ENCODE data around the gene MBNL2. TPM values are rescaled to one million over a fixed set of nuclear protein-coding genes. Genes with fewer than 3 reads are reported as not detected.
A peak's percentile ranks its signal among the peaks of the same experiment; 100 is the strongest.

The MBNL2 gene
- total RNA-seq, 2 experiments from 2014 or later = 23.4 to 24.6 TPM

DNA sequence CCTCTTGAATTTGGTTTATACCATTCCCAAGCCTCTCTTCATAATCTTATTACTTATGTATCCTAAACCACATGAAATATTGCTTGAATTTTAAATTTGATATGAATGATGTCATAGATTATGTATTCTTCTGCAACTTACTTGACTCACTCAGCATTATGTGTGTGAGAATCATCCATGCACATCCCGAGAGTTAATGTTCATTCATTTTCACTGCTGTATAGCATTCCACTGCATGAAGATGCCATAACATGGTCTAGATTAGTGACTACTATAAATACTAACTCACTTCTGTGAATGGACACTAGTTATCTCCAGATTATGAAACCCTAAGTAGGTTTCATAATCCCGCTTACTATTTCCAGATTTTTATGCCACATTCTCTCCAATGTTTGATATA lies 186.8 kb downstream of the MBNL2 start:
- no peaks in the 10 kb centered on the region for H3K9me3 Mint-ChIP-seq
- intact Hi-C loops (cut with micrococcal nuclease) = no loop called here
- no peak overlapping the region for H3K27ac Mint-ChIP-seq
- H3K4me3 Mint-ChIP-seq = no peak overlapping the region
- H3K36me3 Mint-ChIP-seq = peaks cover 2% of the 10 kb centered on the region
- H3K27me3 Mint-ChIP-seq = peaks cover 9% of the 10 kb centered on the region
- ChIA-PET CTCF (no interaction called here), POLR2A (no interaction called here)
- H3K4me1 Mint-ChIP-seq (ENCODE audit: low read depth) = no peaks in the 10 kb centered on the region
- DNase-seq = no peak

DNA sequence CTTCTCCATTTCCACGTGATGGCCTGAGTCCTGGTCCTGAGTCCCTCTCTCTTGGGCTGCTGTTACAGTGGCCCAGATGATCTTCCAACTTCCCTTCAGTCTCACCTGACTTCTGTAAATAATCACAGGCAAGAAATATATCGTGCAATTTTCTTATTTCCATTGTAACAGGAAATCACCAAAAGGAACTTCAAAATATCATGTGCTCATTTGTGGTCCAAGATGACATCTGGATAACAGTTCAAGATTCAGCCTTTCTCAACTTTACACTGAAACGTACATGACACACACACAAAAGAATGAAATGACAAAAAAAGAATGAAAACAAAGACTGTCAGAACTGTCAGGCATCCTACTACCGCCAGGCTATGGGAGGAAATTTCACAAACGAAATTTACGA lies 189.9 kb downstream of the MBNL2 start:
- H3K27ac Mint-ChIP-seq = no peak overlapping the region
- intact Hi-C loops (cut with micrococcal nuclease) = no loop called here
- H3K27me3 Mint-ChIP-seq = peaks cover 13% of the 10 kb centered on the region
- H3K4me1 Mint-ChIP-seq (ENCODE audit: low read depth) = no peaks in the 10 kb centered on the region
- H3K9me3 Mint-ChIP-seq = no peaks in the 10 kb centered on the region
- no peak for DNase-seq
- POLR2A ChIA-PET = no interaction called here
- H3K4me3 Mint-ChIP-seq = no peak overlapping the region
- H3K36me3 Mint-ChIP-seq = peaks cover 2% of the 10 kb centered on the region
- CTCF ChIA-PET = no interaction called here

DNA sequence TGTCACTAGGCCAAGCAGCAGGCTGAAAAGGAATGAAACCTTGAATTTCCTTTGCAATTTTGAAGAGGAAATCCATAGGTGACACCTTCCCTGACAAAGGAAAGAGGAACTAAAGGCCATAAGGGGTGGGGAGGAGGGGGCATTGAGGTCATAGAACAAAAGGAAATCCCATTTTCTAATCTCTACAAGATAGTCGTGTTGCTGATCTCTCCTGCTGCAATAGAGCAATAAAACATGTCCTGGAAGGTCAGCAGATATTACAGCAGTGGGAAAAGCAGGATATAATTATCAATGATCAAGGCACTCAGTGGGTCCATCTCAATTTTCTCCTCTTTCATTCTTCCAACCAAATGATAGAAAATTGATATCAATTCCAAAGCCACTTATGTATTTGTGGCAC lies 191.6 kb downstream of the MBNL2 start:
- ChIA-PET POLR2A (no interaction called here), CTCF (no interaction called here)
- Mint-ChIP-seq H3K27ac (no peak overlapping the region), H3K27me3 (peaks cover 12% of the 10 kb centered on the region), H3K36me3 (peaks cover 1% of the 10 kb centered on the region), H3K4me1 (ENCODE audit: low read depth) (no peaks in the 10 kb centered on the region), H3K4me3 (no peak overlapping the region), H3K9me3 (no peaks in the 10 kb centered on the region)
- intact Hi-C loops (cut with micrococcal nuclease) = no loop called here
- no peak for DNase-seq

DNA sequence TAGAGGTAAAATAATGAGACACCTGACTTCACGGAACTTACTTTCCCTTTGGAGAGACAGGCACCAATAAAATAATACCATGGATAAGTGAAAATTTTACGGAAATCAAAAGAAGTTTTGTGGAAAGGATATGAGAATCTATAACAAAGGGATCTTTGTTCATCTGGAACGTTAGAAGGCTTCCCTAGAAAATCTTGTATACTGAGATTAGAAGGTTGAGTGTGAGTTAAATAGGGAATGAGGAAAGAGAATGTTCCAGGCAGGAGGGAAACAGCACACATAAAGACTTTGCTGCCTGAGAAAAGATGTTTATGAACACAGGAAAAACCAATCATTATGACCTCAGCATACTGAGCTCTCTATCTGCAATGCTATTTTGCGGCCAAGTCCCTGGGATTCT lies 192.3 kb downstream of the MBNL2 start:
- Mint-ChIP-seq H3K36me3 (no peaks in the 10 kb centered on the region), H3K9me3 (no peaks in the 10 kb centered on the region), H3K4me1 (ENCODE audit: low read depth) (no peaks in the 10 kb centered on the region), H3K4me3 (no peak overlapping the region), H3K27me3 (peaks cover 8% of the 10 kb centered on the region), H3K27ac (no peak overlapping the region)
- POLR2A ChIA-PET = no interaction called here
- DNase-seq = no peak
- CTCF ChIA-PET = no interaction called here
- intact Hi-C loops (cut with micrococcal nuclease) = no loop called here

DNA sequence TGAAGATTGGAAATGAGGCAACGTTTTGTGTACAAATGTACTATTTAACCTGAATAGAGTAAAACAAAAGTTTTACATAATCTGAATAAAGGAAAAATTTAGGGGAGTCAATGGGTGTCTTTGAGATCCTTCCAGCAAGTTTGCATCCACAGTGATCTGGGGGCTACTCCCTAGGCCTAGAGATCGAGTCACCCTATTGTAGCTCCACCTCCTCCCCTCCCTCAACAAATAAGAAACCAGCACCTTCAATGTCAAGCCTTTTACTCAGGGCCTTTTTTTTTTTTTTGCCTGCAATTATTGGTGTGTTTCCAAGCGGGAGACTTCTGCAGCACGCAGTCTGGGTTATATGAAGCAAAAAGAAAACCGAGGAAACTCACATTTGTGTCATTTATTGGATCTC lies 195.6 kb downstream of the MBNL2 start:
- Mint-ChIP-seq H3K36me3 (no peaks in the 10 kb centered on the region), H3K4me1 (ENCODE audit: low read depth) (no peaks in the 10 kb centered on the region), H3K27ac (no peak overlapping the region), H3K27me3 (peaks cover 8% of the 10 kb centered on the region), H3K9me3 (no peaks in the 10 kb centered on the region), H3K4me3 (no peak overlapping the region)
- CTCF ChIA-PET = interaction anchor here (0.5 kb wide), 1 partner anchor 389 kb away, joined by 3 read pairs; no protein-coding TSS in a partner anchor
- DNase-seq = no peak
- POLR2A ChIA-PET = no interaction called here
- intact Hi-C loops (cut with micrococcal nuclease) = no loop called here

DNA sequence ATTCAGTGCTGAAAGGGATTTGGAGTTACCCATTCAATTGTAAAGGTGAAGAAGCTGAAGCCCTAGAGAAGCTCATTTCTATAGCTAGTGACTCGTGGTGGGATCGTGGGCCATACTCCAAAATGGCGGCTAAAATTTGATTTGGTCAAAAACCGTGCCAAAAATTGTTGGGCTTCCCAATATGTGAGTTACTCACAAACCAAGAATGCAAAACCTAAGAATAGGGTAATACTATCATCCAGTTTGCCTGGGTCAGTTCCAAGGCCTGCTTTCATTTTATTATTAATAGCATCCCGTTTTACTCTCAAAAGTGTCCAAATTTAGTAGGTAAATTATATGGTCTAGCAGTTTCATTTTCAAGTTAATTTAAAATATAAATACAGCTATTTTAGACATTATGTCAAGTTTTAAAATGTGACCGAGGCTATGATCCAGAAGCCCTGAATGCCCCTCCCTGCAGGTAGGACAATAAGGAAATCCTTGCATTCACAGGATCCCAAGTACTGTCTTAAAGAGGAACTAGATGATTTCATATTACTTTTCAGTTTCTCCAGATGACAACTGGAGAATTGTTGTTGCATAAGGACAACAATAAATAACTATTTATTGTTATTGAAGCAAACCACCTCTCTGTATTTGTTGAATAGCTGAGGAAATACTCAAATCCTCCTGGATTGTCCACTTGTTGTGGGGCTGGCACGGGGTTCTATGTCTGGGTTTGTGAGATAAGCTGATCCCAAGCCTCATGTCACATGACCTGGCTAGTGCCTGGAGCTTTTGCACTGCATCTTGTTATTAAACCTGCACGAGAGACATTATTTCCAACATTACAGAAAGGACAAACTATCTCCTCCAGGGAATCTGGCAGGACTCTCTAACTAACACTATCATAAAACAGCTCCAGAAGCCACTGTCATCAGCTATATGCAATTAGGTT lies 200.3 kb downstream of the MBNL2 start:
- POLR2A ChIA-PET = interaction anchor here (1.0 kb wide), 1 partner anchor 313 kb away, joined by 5 read pairs; no protein-coding TSS in a partner anchor
- Mint-ChIP-seq H3K27ac (no peak overlapping the region), H3K4me1 (ENCODE audit: low read depth) (no peaks in the 10 kb centered on the region), H3K9me3 (no peaks in the 10 kb centered on the region), H3K36me3 (no peaks in the 10 kb centered on the region), H3K4me3 (no peak overlapping the region), H3K27me3 (peaks cover 2% of the 10 kb centered on the region)
- DNase-seq = no peak
- intact Hi-C loops (cut with micrococcal nuclease) = no loop called here
- CTCF ChIA-PET = no interaction called here

DNA sequence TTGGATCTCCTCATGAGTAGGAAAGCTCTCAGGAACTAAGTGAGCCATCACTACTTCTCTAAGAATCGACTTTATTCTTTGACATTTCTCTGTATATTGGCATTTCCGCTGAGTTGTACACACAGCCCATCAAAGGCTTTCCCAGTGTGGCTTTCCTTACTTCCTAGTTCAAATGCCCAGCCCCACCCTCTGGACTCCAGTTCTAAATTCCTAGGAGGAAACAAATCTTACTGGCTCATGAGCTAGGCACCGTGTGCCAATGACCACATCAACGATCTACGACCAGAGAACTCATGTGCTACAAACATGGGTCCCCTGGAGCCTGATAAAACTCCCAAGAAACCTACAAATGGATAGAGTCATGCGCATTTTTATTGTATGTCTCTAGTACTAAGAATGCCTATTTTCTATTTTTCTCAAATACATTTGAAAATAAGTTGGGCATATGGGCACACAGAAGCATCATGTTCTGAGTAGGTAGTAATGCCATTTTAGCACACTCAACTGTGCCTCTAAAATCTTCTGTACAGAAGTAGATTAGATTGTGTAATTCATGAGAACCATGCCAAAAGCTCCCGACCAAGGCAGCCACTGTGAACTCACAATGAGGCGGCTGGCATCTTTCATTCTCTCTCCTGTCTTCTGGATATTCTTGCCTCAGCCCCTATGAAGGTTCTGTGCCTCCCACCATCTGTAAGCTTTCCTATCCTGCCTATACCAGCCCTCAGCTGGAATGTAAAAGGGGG lies 201.3 kb downstream of the MBNL2 start:
- no peaks in the 10 kb centered on the region for H3K36me3 Mint-ChIP-seq
- H3K27me3 Mint-ChIP-seq = peaks cover 2% of the 10 kb centered on the region
- H3K27ac Mint-ChIP-seq = no peak overlapping the region
- ChIA-PET CTCF (no interaction called here), POLR2A (interaction anchor here (1.0 kb wide), 1 partner anchor 314 kb away, joined by 5 read pairs; no protein-coding TSS in a partner anchor)
- no peak overlapping the region for H3K4me3 Mint-ChIP-seq
- no peak for DNase-seq
- intact Hi-C loops (cut with micrococcal nuclease) = no loop called here
- no peaks in the 10 kb centered on the region for H3K4me1 Mint-ChIP-seq (ENCODE audit: low read depth)
- H3K9me3 Mint-ChIP-seq = no peaks in the 10 kb centered on the region

DNA sequence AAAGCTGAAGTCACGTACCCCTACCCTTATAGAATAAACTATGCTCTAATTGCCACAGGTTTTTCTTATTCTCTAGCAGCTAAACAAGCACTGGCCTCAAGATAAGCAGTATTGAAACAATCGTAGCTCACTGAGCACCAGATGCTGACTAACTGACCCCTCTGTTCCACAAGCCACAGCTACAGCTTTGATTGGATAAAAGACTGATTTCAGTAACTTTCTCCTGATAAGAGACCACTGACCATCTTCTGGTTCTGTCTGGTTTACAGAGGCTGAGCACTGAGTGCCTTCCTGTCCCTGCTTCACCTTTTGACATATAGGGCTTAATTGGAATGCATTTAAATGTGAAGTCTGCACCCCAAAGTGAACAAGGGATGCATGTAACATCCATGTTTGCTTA lies 203.5 kb downstream of the MBNL2 start:
- CTCF ChIA-PET = no interaction called here
- Mint-ChIP-seq H3K4me1 (ENCODE audit: low read depth) (no peaks in the 10 kb centered on the region), H3K4me3 (no peak overlapping the region), H3K9me3 (no peaks in the 10 kb centered on the region), H3K27me3 (peaks cover 4% of the 10 kb centered on the region), H3K27ac (no peak overlapping the region), H3K36me3 (no peaks in the 10 kb centered on the region)
- intact Hi-C loops (cut with micrococcal nuclease) = no loop called here
- DNase-seq = no peak
- POLR2A ChIA-PET = no interaction called here

DNA sequence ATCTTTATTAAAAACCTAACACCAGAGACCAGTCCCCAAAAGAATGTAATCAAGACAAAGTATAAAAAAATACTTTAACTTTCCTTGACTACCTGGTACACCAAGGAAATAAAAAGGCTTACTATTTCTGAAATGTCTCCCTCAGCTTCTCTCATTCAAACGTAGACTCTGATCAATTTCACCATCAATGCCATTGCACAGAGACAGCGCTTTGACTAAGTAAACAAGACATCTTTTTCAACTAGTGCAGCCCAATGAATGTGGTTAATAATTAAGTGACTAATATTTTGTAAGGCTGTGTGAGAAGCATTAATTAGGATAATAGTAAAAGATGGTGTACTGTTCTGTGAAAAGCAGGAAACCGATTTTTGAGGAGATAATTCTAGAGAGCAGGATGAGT lies 204.6 kb downstream of the MBNL2 start:
- DNase-seq = no peak
- Mint-ChIP-seq H3K9me3 (no peaks in the 10 kb centered on the region), H3K27me3 (peaks cover 6% of the 10 kb centered on the region), H3K4me1 (ENCODE audit: low read depth) (no peaks in the 10 kb centered on the region), H3K27ac (no peak overlapping the region), H3K4me3 (no peak overlapping the region), H3K36me3 (no peaks in the 10 kb centered on the region)
- intact Hi-C loops (cut with micrococcal nuclease) = no loop called here
- ChIA-PET CTCF (no interaction called here), POLR2A (interaction anchor here (0.8 kb wide), 1 partner anchor 124 kb away, joined by 3 read pairs; no protein-coding TSS in a partner anchor)

DNA sequence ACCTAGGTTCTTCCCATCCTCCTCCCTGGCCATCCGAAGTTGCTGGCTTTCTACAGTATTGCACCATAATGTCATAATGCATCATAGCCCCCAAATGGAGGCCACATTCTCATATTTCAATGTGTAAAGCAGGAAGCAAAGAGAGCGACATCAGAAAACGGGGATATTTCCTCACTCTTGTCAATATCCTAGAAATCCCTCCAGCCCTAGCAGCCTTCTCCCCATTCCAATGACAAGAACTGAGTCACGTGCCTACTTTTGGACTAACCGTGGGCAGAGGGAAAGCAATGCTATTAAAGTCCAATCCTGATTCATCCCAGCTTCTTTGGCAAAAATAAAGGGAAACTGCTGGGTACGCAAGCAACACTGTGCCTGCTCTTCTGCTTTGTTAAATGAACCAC lies 207.5 kb downstream of the MBNL2 start:
- CTCF ChIA-PET = no interaction called here
- Mint-ChIP-seq H3K4me3 (no peak overlapping the region), H3K9me3 (no peaks in the 10 kb centered on the region), H3K27ac (no peak overlapping the region), H3K27me3 (peaks cover 3% of the 10 kb centered on the region), H3K36me3 (peaks cover 2% of the 10 kb centered on the region), H3K4me1 (ENCODE audit: low read depth) (peaks cover 3% of the 10 kb centered on the region)
- DNase-seq = no peak
- POLR2A ChIA-PET = interaction anchor here (0.7 kb wide), 1 partner anchor 64 kb away, joined by 3 read pairs; no protein-coding TSS in a partner anchor
- intact Hi-C loops (cut with micrococcal nuclease) = loop anchor here (10.0 kb wide), 4 partner anchors 145 to 1145 kb away; partner anchors contain the start of genes FARP1 and STK24

DNA sequence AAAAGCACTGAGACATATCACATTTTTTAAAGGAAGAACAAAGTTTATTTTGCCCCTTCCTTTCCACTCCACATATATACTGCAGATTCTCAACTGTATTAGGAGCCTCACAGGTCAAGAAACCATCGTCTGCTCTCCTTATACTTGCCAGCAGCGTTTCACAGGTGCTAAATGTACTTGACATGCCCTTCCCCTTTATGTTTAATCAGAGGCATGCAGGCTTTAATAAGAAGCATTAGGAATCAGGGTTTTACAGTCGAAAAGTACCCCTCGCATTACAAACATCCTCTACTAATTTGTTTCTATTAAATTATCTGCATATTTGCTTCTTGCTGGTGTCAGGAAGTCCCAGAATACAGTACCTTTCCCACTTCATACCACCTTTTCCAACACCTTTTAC lies 208.2 kb downstream of the MBNL2 start:
- POLR2A ChIA-PET = interaction anchor here (0.7 kb wide), 1 partner anchor 63 kb away, joined by 3 read pairs; no protein-coding TSS in a partner anchor
- DNase-seq = no peak
- intact Hi-C loops (cut with micrococcal nuclease) = loop anchor here (10.0 kb wide), 4 partner anchors 145 to 1145 kb away; partner anchors contain the start of genes FARP1 and STK24
- Mint-ChIP-seq H3K9me3 (no peaks in the 10 kb centered on the region), H3K27ac (no peak overlapping the region), H3K27me3 (peaks cover 3% of the 10 kb centered on the region), H3K4me3 (no peak overlapping the region), H3K36me3 (peaks cover 4% of the 10 kb centered on the region), H3K4me1 (ENCODE audit: low read depth) (peaks cover 9% of the 10 kb centered on the region)
- CTCF ChIA-PET = no interaction called here

DNA sequence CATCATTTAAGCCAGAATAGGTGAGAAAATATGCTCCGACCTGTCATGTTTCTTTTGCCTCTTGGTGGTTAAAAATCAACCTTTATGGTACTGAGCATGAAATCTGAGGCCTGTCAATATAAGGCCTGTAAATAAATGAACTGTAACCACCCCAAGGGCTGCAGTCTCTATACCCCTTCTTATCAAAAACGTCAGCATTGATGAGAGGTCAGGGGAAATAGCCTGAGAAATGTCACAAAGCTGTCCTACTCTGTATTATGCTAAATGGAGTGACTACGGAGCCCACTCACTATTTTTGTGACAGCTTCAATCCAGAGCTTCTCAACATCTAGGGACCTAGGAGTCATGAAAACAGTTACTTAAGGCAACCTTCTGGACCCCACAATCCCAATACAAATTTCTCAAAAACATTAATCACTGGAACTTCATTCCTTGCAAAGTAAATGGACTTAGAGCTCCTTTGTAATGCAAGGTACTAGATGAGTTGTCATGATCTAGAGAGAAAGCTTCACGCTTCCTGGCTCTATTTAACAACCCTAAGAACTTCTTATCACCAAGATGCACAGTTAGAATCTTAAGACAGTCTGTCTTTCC lies 209.1 kb downstream of the MBNL2 start:
- ChIA-PET POLR2A (no interaction called here), CTCF (interaction anchor here (1.8 to 2.4 kb wide), 2 partner anchors 72 to 322 kb away, joined by 6 to 10 read pairs; no protein-coding TSS in a partner anchor)
- no peak for DNase-seq
- Mint-ChIP-seq H3K4me3 (peak overlapping the region; percentile 32), H3K4me1 (ENCODE audit: low read depth) (peaks cover 16% of the 10 kb centered on the region), H3K27ac (no peak overlapping the region), H3K27me3 (peaks cover 3% of the 10 kb centered on the region), H3K36me3 (peaks cover 8% of the 10 kb centered on the region), H3K9me3 (no peaks in the 10 kb centered on the region)
- intact Hi-C loops (cut with micrococcal nuclease) = loop anchor here (10.0 kb wide), 4 partner anchors 144 to 1144 kb away; partner anchors contain the start of genes FARP1 and STK24

Data from activated CD4-positive, alpha-beta memory T cell treated with anti-CD3 and anti-CD28 coated beads for 36 hours (primary cell).